Ectodermal cell (in vitro differentiated cells): ENCODE data around the gene MCTP2.
A peak's percentile ranks its signal among the peaks of the same experiment; 100 is the strongest.

Source experiments
- H3K27ac ChIP-seq: 2 replicates; pipeline ENCODE4 v1.7.0; 2013; ENCODE audit warnings: mild to moderate bottlenecking, low read depth, low read length; ENCODE audit not compliant: insufficient read depth, poor library complexity, severe bottlenecking
- H3K27me3 ChIP-seq: 2 replicates; pipeline ENCODE4 v1.7.0; 2013; ENCODE audit warnings: mild to moderate bottlenecking, low read length; ENCODE audit not compliant: insufficient read depth, control insufficient read depth, poor library complexity, severe bottlenecking
- H3K36me3 ChIP-seq: one replicate; pipeline ENCODE4 v1.7.0; 2013; ENCODE audit warnings: low read length; ENCODE audit not compliant: control insufficient read depth, insufficient read depth
- H3K4me1 ChIP-seq: one replicate; pipeline ENCODE4 v1.7.0; 2013; ENCODE audit warnings: low read length; ENCODE audit not compliant: control insufficient read depth, insufficient read depth
- H3K4me3 ChIP-seq: 2 replicates; pipeline ENCODE4 v1.7.0; 2013; ENCODE audit warnings: low read depth, low read length, control low read depth; ENCODE audit not compliant: insufficient read depth
- H3K9me3 ChIP-seq: 2 replicates; pipeline ENCODE4 v1.7.0; 2013; ENCODE audit warnings: mild to moderate bottlenecking, low read length, moderate library complexity; ENCODE audit not compliant: control insufficient read depth
- WGBS, 2 experiments: methylation state at CpG; one replicate each; pipeline ENCODE4 v1.1.7; 2013; ENCODE audit warnings: missing lambda C conversion rate in 2 of 2; 5-methylcytosine and 5-hydroxymethylcytosine counted together

The MCTP2 gene

DNA sequence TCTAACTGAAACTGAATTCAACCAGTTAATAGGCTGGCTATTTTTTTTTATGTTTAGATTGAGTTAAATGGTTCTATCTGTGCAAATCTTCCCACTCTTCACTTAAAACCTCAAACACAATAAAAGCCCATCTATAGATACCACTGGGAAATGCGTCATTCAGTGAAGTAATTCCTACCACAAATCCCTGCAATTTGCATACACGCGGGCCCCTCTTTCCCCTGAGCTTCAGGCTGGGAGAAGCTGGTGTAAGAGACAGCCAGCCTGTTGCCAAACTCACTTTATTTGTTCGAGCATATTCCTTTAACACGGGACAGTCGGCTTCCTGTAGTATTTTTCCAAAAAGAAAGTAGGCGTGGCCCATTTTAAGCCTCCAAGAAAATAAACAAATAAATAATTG, 26.0 kb upstream of the MCTP2 start:
- no peaks in the 10 kb centered on the region for H3K9me3 ChIP-seq
- H3K4me3 ChIP-seq = no peak overlapping the region
- whole genome bisulfite sequencing, 2 experiments = 72 to 78% methylated on average over 7 of the region's 7 CpGs
- no peaks in the 10 kb centered on the region for H3K27me3 ChIP-seq
- no peaks in the 10 kb centered on the region for H3K36me3 ChIP-seq
- H3K27ac ChIP-seq = no peak overlapping the region
- no peaks in the 10 kb centered on the region for H3K4me1 ChIP-seq

DNA sequence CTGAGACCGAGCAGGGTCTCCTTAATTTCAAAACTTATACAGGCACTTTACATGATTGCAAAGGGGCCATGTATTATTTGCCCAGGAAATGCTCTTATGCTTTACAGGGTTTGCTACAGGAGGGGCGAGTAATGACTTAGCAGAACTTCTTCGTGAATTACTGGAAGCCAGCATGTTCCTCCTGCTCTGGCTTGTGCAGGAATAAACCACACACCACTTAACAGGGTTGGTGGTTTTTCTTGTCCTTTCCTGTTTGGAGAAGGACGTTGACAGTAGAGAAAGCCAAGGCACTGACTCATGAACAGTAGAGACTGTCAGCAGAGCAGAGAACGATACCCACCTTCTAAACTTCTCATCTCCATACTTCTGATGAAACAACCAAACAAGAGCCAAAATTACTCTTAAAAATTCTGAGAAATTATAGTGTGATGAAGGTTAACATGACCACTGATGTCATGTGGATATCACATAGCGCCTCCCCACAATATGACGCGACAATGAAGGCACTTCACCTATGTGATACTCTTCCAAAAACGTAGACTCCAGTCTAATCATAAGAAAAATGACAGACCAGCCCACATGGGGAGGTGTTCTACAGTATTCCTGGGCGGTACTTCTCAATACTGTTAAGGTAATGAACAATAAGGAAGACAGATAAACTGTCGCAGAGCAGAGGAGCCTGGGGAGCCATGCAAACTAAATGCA, 24.7 kb upstream of the MCTP2 start:
- H3K9me3 ChIP-seq = no peaks in the 10 kb centered on the region
- H3K4me3 ChIP-seq = no peak overlapping the region
- H3K36me3 ChIP-seq = no peaks in the 10 kb centered on the region
- H3K4me1 ChIP-seq = no peaks in the 10 kb centered on the region
- no peaks in the 10 kb centered on the region for H3K27me3 ChIP-seq
- 92 to 96% methylated on average over 10 to 11 of the region's 11 CpGs for WGBS, 2 experiments
- no peak overlapping the region for H3K27ac ChIP-seq

DNA sequence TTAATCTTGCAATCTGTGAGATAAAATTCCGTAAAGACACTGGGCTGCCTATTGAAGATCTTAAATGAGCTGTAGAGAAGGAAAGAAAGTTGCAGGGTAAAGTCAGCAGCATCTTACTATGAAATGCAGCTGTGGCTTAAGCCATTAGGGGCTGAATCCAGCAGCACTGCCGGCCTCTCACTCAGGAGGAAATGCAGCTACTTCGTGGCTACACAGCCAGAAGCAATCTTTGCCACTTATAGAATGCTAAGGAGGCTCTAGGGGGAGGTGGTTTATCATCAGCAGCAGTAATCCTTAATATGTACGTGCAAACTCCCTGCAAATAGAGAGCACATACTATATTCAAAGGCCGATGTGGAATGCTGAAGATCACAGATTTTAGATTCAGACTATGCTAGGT, 19.1 kb upstream of the MCTP2 start:
- H3K4me1 ChIP-seq = no peaks in the 10 kb centered on the region
- no peak overlapping the region for H3K4me3 ChIP-seq
- no peaks in the 10 kb centered on the region for H3K36me3 ChIP-seq
- no peak overlapping the region for H3K27ac ChIP-seq
- no peaks in the 10 kb centered on the region for H3K27me3 ChIP-seq
- no peaks in the 10 kb centered on the region for H3K9me3 ChIP-seq
- 84 to 86% methylated on average over 5 of the region's 5 CpGs for WGBS, 2 experiments

DNA sequence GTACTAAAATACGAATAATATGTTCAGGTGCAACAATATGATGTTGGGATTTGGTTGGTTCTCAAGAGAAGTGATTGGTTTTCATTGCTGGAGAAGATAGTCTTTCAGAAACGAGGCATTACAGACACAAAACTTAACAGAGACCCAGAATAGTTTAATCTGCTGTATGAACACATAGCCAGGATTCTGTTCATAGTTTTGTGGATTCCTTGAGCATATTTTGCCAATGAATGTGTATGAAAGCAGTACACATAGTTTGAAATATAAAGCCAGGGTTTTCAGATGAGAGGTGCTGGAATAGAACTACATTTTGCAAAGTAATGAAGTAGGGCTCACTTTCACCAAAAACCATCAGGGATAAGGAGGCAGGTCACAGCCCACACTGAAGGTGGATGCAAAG, 5.7 kb upstream of the MCTP2 start:
- no peaks in the 10 kb centered on the region for H3K36me3 ChIP-seq
- H3K27me3 ChIP-seq = peaks cover 22% of the 10 kb centered on the region
- 88 to 100% methylated on average over 2 of the region's 2 CpGs for WGBS, 2 experiments
- no peak overlapping the region for H3K27ac ChIP-seq
- H3K4me1 ChIP-seq = no peaks in the 10 kb centered on the region
- no peaks in the 10 kb centered on the region for H3K9me3 ChIP-seq
- no peak overlapping the region for H3K4me3 ChIP-seq

DNA sequence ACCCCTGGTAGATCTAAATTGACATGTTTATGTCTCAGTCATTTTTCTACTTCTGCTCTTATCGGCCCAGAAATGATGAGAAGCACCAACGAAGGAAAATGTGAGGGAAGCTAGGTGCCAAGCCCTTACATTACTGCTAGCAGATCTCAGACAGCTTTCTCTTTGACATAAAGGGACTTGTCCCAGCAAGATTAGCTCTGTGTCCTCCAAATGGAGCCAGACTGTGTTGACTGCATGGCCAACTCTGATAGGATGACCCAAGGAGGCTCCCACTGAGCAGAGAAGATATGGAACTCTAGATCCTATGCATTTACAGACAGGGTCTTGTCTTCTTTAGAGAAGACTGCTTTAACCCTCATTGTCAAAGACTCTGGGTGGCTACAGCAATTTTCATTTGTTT, 2.8 kb upstream of the MCTP2 start:
- Histone ChIP-seq H3K4me3 (no peak overlapping the region), H3K4me1 (peaks cover 6% of the 10 kb centered on the region), H3K27me3 (peaks cover 52% of the 10 kb centered on the region), H3K27ac (no peak overlapping the region), H3K36me3 (no peaks in the 10 kb centered on the region), H3K9me3 (no peaks in the 10 kb centered on the region)
- 88 to 96% methylated on average over 2 of the region's 2 CpGs for WGBS, 2 experiments

DNA sequence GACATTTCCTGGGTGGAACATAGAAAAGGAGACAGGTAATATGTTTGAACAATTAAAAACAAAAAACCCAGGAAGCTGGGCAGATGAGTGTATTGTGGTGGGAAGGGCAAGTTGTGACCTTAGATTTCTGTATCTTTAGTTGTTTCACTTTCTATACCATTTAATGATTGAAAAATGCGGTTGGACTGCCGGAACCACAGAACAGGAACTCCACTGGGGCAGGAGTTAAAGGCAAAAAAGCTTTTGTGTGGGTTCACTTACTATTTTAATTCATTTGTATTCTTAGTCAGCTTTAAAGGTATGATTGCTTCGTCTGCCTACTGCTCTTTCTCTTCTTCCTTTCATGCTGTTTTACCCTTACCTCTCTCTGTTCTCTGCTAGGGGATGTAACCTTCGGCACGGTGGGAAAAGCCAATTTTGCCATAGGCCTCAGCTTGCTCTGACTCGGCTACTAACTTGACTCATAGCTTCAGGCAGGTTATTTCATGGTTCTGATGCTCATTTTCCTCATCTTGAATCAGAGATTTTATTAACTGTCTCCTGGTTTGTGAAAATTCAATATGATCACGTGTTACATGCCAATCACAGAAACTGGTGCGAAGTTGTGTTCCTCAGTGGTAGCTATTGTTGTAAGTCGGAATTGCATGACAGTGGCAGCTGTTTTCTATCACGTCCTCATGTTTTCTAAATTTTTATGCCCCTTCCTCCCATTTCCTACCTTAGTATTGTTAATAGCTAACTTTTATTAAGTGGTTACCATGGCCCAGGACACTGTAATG, 1.6 kb upstream of the MCTP2 start:
- no peak overlapping the region for H3K27ac ChIP-seq
- H3K36me3 ChIP-seq = no peaks in the 10 kb centered on the region
- peaks cover 6% of the 10 kb centered on the region for H3K4me1 ChIP-seq
- WGBS, 2 experiments = 90 to 91% methylated on average over 9 of the region's 10 CpGs
- no peak overlapping the region for H3K4me3 ChIP-seq
- H3K27me3 ChIP-seq = peaks cover 52% of the 10 kb centered on the region
- no peaks in the 10 kb centered on the region for H3K9me3 ChIP-seq

DNA sequence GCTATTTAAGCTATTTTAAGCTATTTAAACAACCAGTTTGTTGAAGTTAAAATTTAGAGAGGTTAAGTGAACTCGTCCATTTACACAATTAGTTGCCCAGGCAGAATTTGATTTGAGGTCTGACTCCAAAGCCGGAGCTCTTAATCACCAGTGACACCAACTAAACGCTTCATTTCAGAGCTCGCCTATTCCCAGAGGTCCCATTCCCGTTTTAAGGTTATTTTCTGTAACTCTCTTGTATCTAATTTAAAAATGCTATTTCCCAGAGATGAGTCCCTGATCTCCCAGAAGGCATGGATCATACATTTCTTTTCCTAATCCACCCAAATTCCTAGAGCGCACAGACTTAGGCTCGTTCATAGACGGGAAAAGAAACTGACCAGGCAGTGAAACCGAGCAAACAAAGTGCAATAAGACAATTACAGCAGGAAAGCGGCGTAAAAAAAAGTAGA, 904 bp upstream of the MCTP2 start:
- Histone ChIP-seq H3K36me3 (no peaks in the 10 kb centered on the region), H3K4me3 (peak overlapping the region; percentile 62), H3K9me3 (no peaks in the 10 kb centered on the region), H3K4me1 (peaks cover 6% of the 10 kb centered on the region), H3K27me3 (peaks cover 52% of the 10 kb centered on the region), H3K27ac (no peak overlapping the region)
- 46 to 48% methylated on average over 11 of the region's 11 CpGs for WGBS, 2 experiments

DNA sequence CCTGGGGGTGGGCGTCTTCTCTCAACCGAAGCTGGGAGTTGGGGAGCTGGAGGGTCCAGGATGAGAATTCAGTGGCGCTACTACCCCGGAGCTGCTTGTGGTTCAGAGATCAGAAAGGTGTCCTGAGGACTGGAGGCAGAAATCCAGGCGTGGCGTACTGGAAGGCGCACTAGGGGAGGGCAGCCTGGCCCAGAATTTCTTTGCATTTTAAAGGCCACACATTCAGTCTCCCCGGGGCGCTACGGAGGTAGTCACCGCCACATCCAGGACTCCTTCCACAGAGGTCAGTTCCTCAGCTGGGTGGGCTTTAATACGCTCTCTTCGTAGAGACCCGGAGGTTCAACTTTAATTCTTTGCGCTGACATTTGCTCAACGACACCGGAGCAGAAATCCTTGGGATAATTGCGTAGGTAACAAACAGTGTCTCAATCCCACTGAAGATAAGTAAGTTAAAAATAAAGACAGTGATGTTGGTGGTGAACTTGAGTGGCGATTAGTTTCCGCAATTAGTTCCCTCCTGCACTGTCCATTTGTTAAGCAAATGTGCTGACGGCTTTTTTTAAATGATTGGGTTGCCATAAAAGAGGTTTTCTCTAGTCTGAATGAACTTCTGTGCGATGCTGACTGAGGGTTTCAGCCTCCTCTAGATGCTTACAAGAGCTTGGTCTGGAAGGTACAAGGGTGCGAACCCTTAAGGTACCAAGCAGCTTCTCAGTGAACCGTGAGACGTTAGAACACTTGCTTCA, 535 bp downstream of the MCTP2 start:
- peaks cover 52% of the 10 kb centered on the region for H3K27me3 ChIP-seq
- no peaks in the 10 kb centered on the region for H3K9me3 ChIP-seq
- H3K4me3 ChIP-seq = peak overlapping the region; percentile 62
- 6 to 7% methylated on average over 25 of the region's 25 CpGs for WGBS, 2 experiments
- H3K27ac ChIP-seq = no peak overlapping the region
- H3K36me3 ChIP-seq = no peaks in the 10 kb centered on the region
- peaks cover 6% of the 10 kb centered on the region for H3K4me1 ChIP-seq

DNA sequence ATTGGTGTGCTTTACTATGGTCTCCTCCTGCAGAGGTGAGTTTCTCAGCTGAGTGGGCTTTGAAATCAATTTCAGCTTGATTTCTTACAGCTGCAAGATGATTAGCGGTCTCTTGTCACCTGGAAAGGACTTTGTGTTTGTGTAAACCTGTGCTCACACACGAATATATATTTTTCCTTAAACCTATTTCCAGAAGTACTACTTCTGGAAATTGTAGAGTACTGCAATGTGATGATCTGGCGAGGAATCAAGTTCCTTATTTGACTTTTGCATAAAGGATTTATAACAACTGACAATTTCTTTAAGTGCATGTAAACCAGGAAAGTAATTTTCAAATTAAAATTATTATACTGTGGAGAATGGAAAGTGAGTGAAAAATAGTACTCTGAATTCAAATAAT, 2.1 kb downstream of the MCTP2 start:
- H3K4me1 ChIP-seq = peaks cover 6% of the 10 kb centered on the region
- WGBS, 2 experiments = 90 to 92% methylated on average over 2 of the region's 3 CpGs
- no peak overlapping the region for H3K4me3 ChIP-seq
- H3K27ac ChIP-seq = no peak overlapping the region
- no peaks in the 10 kb centered on the region for H3K9me3 ChIP-seq
- no peaks in the 10 kb centered on the region for H3K36me3 ChIP-seq
- H3K27me3 ChIP-seq = peaks cover 52% of the 10 kb centered on the region

DNA sequence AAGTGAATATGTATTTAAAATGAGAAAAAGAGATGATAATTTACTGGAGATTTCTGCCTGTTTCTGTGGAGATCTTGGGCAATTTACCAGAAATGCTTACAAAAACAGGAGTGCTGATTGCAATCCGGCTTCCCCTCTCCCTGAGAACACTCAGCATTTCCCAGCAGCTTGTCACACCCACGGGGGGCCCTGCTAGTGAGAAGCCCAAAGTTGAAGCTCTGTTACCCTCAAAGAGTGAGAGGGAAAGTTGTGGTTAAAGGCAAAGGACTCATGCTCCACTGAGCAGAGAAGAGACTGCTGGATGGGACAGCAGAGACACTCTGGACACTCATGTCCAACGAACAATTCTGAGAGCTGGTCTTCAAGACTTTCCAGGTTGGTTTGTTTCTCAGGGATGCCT, 2.9 kb downstream of the MCTP2 start:
- no peaks in the 10 kb centered on the region for H3K9me3 ChIP-seq
- H3K4me3 ChIP-seq = no peak overlapping the region
- peaks cover 6% of the 10 kb centered on the region for H3K4me1 ChIP-seq
- WGBS, 2 experiments = 66 to 80% methylated on average over 3 of the region's 3 CpGs
- H3K27ac ChIP-seq = no peak overlapping the region
- H3K36me3 ChIP-seq = no peaks in the 10 kb centered on the region
- peaks cover 44% of the 10 kb centered on the region for H3K27me3 ChIP-seq
